GM18951 (cell line): ENCODE data around the gene TNS1.

Experiments used
- POLR2A ChIP-seq: IDR thresholded peaks from 4 replicates; pipeline ENCODE4 v1.6.1; 2011; ENCODE audit warnings: mild to moderate bottlenecking; ENCODE audit not compliant: insufficient read length, insufficient read depth; ENCODE audit errors: extremely low read depth
- in situ Hi-C: fragments of 300-500 bp; cut with MboI; formaldehyde crosslinking; loops from one replicate; pipeline ENCODE4 v1.12.0; 2022; ENCODE audit warnings: low sequenced_read_pairs, mixed read lengths, inconsistent platforms; ENCODE audit not compliant: unreplicated experiment

The TNS1 gene

GRCh38 chr2:217981971-217982370 is 20.8 kb downstream of the TNS1 start:
- in situ Hi-C loops: loop anchor here (10.0 kb wide), 1 partner anchor 197 kb away; no protein-coding TSS in a partner anchor
- no peak for TF ChIP-seq POLR2A

- in situ Hi-C loops: loop anchor here (10.0 kb wide), 1 partner anchor 196 kb away; no protein-coding TSS in a partner anchor
- no peak for TF ChIP-seq POLR2A
Measured at GRCh38 chr2:217981084-217981730, 21.6 kb downstream of the TNS1 start.

GRCh38 chr2:217980591-217980990 is 22.2 kb downstream of the TNS1 start:
- no peak for TF ChIP-seq POLR2A
- in situ Hi-C loops: loop anchor here (10.0 kb wide), 1 partner anchor 196 kb away; no protein-coding TSS in a partner anchor

GRCh38 chr2:217980036-217980435 is 22.8 kb downstream of the TNS1 start:
- TF ChIP-seq POLR2A: no peak
- in situ Hi-C loops: loop anchor here (10.0 kb wide), 1 partner anchor 195 kb away; no protein-coding TSS in a partner anchor

GRCh38 chr2:217979151-217979811 is 23.5 kb downstream of the TNS1 start:
- in situ Hi-C loops: no loop called here
- no peak for TF ChIP-seq POLR2A

- TF ChIP-seq POLR2A: no peak
Measured at GRCh38 chr2:217978536-217979150, 24.2 kb downstream of the TNS1 start.

GRCh38 chr2:217977840-217978535 is 24.8 kb downstream of the TNS1 start:
- no peak for TF ChIP-seq POLR2A
- in situ Hi-C loops: no loop called here

More at GRCh38 chr2:217978536-217979150, 24.2 kb downstream of the TNS1 start:
- in situ Hi-C loops: no loop called here

- TF ChIP-seq POLR2A: no peak
- in situ Hi-C loops: no loop called here
Measured at GRCh38 chr2:217976301-217976700, 26.5 kb downstream of the TNS1 start.

GRCh38 chr2:217975626-217976025 is 27.2 kb downstream of the TNS1 start:
- TF ChIP-seq POLR2A: no peak
- in situ Hi-C loops: no loop called here

GRCh38 chr2:217974389-217975005 is 28.3 kb downstream of the TNS1 start:
- in situ Hi-C loops: no loop called here
- no peak for TF ChIP-seq POLR2A

GRCh38 chr2:217973008-217973787 is 29.6 kb downstream of the TNS1 start:
- in situ Hi-C loops: no loop called here
- TF ChIP-seq POLR2A: no peak

- TF ChIP-seq POLR2A: no peak
- in situ Hi-C loops: no loop called here
Measured at GRCh38 chr2:217972490-217972889, 30.3 kb downstream of the TNS1 start.
